NCI-H526 treated with DMSO at 0.1 percent for 48 hours (cell line): ENCODE measurements around the gene CTAGE4.
"Not testable (repeated sequence)": the region's sequence is repeated elsewhere in the genome, so short reads cannot be mapped to it uniquely, and the experiment has no call there.

Experiments
- DNase-seq: peaks from one replicate; lab custom pipeline; 2025; lab: John Stamatoyannopoulos, UW

The CTAGE4 gene

GRCh38 chr7:144183166-144183565, at the start of gene CTAGE4:
Gene CTAGE4, plus strand, starts transcription at chr7:144183466. Its CDS starts 38 bp downstream, at chr7:144183504.
- DNase-seq: not testable (repeated sequence)

- no peak for DNase-seq
Measured at GRCh38 chr7:144134116-144134515, 49.1 kb upstream of the CTAGE4 start.

- DNase-seq: no peak
Measured at GRCh38 chr7:144137501-144137900, 45.8 kb upstream of the CTAGE4 start.

- no peak for DNase-seq
Measured at GRCh38 chr7:144142187-144142586, 41.1 kb upstream of the CTAGE4 start.

- no peak for DNase-seq
Measured at GRCh38 chr7:144144426-144144825, 38.8 kb upstream of the CTAGE4 start.

- no peak for DNase-seq
Measured at GRCh38 chr7:144148224-144148827, 34.9 kb upstream of the CTAGE4 start.

- DNase-seq: no peak
Measured at GRCh38 chr7:144158861-144159260, 24.4 kb upstream of the CTAGE4 start.

GRCh38 chr7:144164784-144165183, 18.5 kb upstream of the CTAGE4 start:
- no peak for DNase-seq

GRCh38 chr7:144171594-144172350, 11.5 kb upstream of the CTAGE4 start:
- DNase-seq: not testable (repeated sequence)

- DNase-seq: no peak
Measured at GRCh38 chr7:144174613-144175012, 8.7 kb upstream of the CTAGE4 start.

GRCh38 chr7:144178380-144179164, 4.7 kb upstream of the CTAGE4 start:
- DNase-seq: peak; percentile 10

GRCh38 chr7:144179165-144179479, 4.1 kb upstream of the CTAGE4 start:
- not testable (repeated sequence) for DNase-seq

- DNase-seq: not testable (repeated sequence)
Measured at GRCh38 chr7:144187848-144188247, 4.6 kb downstream of the CTAGE4 start.

- not testable (repeated sequence) for DNase-seq
Measured at GRCh38 chr7:144188578-144189171, 5.4 kb downstream of the CTAGE4 start.

GRCh38 chr7:144193782-144194181, 10.5 kb downstream of the CTAGE4 start:
- not testable (repeated sequence) for DNase-seq

GRCh38 chr7:144194453-144194852, 11.2 kb downstream of the CTAGE4 start:
- DNase-seq: not testable (repeated sequence)

- not testable (repeated sequence) for DNase-seq
Measured at GRCh38 chr7:144195212-144195872, 12.1 kb downstream of the CTAGE4 start, which contains the start of gene ARHGEF35. Gene ARHGEF35, minus strand, starts transcription at chr7:144195833. Its CDS starts 7,450 bp downstream, at chr7:144188383.

GRCh38 chr7:144198934-144199333, 15.7 kb downstream of the CTAGE4 start:
- DNase-seq: not testable (repeated sequence)

GRCh38 chr7:144201978-144202377, 18.7 kb downstream of the CTAGE4 start:
- not testable (repeated sequence) for DNase-seq

- not testable (repeated sequence) for DNase-seq
Measured at GRCh38 chr7:144203086-144203485, 19.8 kb downstream of the CTAGE4 start.

- not testable (repeated sequence) for DNase-seq
Measured at GRCh38 chr7:144205306-144205705, 22.0 kb downstream of the CTAGE4 start.

GRCh38 chr7:144217200-144217599, 33.9 kb downstream of the CTAGE4 start:
- DNase-seq: not testable (repeated sequence)
